PC-9 (cell line): Measurements from ENCODE around the gene MBOAT2. TPM values are rescaled to one million over a fixed set of nuclear protein-coding genes. Genes with fewer than 3 reads are reported as not detected.

ENCODE experiments used
- BruUV-seq: library from RNA; stranded (reverse); fragments of 400-500 nt; replicated peaks from 2 replicates; lab custom pipeline; 2021; lab: Mats Ljungman, UMichigan
- CTCF ChIA-PET: fragments of 300-600 bp; sonication (Branson Sonifier 250); formaldehyde crosslinking; loops from one replicate; lab custom pipeline; 2022; ENCODE audit warnings: antibody characterized with exemption; lab: Charles Lee
- POLR2A ChIA-PET: fragments of 300-600 bp; sonication (Branson Sonifier 250); formaldehyde crosslinking; loops from one replicate; lab custom pipeline; 2022; ENCODE audit warnings: antibody characterized with exemption; ENCODE audit not compliant: unreplicated experiment; lab: Charles Lee
- DNase-seq, 2 experiments: peaks; one replicate each; pipeline versions ENCODE4 v3.0.0 to v3.0.0-alpha.2; 2015 to 2022; ENCODE audit warnings: mixed read lengths in 1 of 2
- H2AFZ ChIP-seq: fragments of 200-600 bp; sonication (generic); 2 replicates; pipeline ENCODE4 v1.8.1; 2017; ENCODE audit warnings: antibody characterized with exemption
- H3F3A ChIP-seq: fragments of 200-600 bp; sonication (generic); 2 replicates; pipeline ENCODE4 v1.8.1; 2017; ENCODE audit warnings: antibody characterized with exemption, mild to moderate bottlenecking, low read depth; ENCODE audit not compliant: insufficient read depth
- H3K27ac ChIP-seq: fragments of 200-600 bp; sonication (generic); 2 replicates; pipeline ENCODE4 v1.6.1; 2016; ENCODE audit warnings: mixed run types
- H3K27me3 ChIP-seq: fragments of 200-600 bp; sonication (generic); 2 replicates; pipeline ENCODE4 v1.6.1; 2016; ENCODE audit warnings: low read depth, mixed run types; ENCODE audit not compliant: insufficient read depth
- H3K36me3 ChIP-seq: fragments of 200-600 bp; sonication (generic); 2 replicates; pipeline ENCODE4 v1.6.1; 2016; ENCODE audit warnings: low read depth, mixed run types
- H3K4me1 ChIP-seq: fragments of 200-600 bp; sonication (generic); replicated peaks from 2 replicates; pipeline ENCODE4 v1.6.1; 2016; ENCODE audit warnings: mixed run types; ENCODE audit not compliant: insufficient read depth
- H3K4me2 ChIP-seq: fragments of 200-600 bp; sonication (generic); 2 replicates; pipeline ENCODE4 v1.6.1; 2017; ENCODE audit warnings: mixed run types
- H3K4me3 ChIP-seq: fragments of 200-600 bp; sonication (generic); 2 replicates; pipeline ENCODE4 v1.6.1; 2016; ENCODE audit warnings: mixed run types
- H3K79me2 ChIP-seq: fragments of 200-600 bp; sonication (generic); 2 replicates; pipeline ENCODE4 v1.6.1; 2017; ENCODE audit warnings: low read depth, mixed run types
- H3K9me2 ChIP-seq: fragments of 200-600 bp; sonication (generic); 2 replicates; pipeline ENCODE4 v1.8.1; 2017; ENCODE audit warnings: mild to moderate bottlenecking; ENCODE audit not compliant: insufficient read depth
- H3K9me3 ChIP-seq: fragments of 200-600 bp; sonication (generic); 2 replicates; pipeline ENCODE4 v1.8.1; 2016; ENCODE audit warnings: low read depth; ENCODE audit not compliant: insufficient read depth
- H4K20me1 ChIP-seq: fragments of 200-600 bp; sonication (generic); 2 replicates; pipeline ENCODE4 v1.8.1; 2017; ENCODE audit not compliant: insufficient read depth
- CTCF ChIP-seq: fragments of 200-600 bp; sonication (generic); conservative IDR thresholded peaks from 2 replicates; pipeline ENCODE4 v1.6.1; 2017; ENCODE audit warnings: mixed run types, antibody characterized with exemption, mild to moderate bottlenecking, moderate library complexity
- EZH2 ChIP-seq: fragments of 200-600 bp; sonication (generic); IDR thresholded peaks from 2 replicates; pipeline ENCODE4 v1.8.0; 2017; ENCODE audit warnings: antibody characterized with exemption, low read depth
- intact Hi-C: fragments of 100-400 bp; cut with micrococcal nuclease; formaldehyde crosslinking; loops from one replicate; pipeline ENCODE4 v1.10.0; 2022; ENCODE audit not compliant: unreplicated experiment
- total RNA-seq: library from RNA; stranded (reverse); gene quantifications from 2 replicates; pipeline ENCODE4 v1.2.3, GENCODE V29; 2021

Gene MBOAT2
- total RNA-seq, 1 experiment from 2014 or later: 57.7 TPM

GRCh38 chr2:9002637-9003365 is 683 bp downstream of the MBOAT2 start:
- peaks cover 60% of the 10 kb centered on the region for H3K79me2 ChIP-seq
- CTCF ChIA-PET: no interaction called here
- H3K36me3 ChIP-seq: peaks cover 12% of the 10 kb centered on the region; the same call in 1 of the 2 replicates
- H3K27ac ChIP-seq: peak overlapping the region; percentile 78
- no peaks in the 10 kb centered on the region for H4K20me1 ChIP-seq
- H3K4me2 ChIP-seq: peak overlapping the region; percentile 98
- peaks cover 36% of the 10 kb centered on the region for H3F3A ChIP-seq
- H3K9me2 ChIP-seq: no peaks in the 10 kb centered on the region
- peak overlapping the region; percentile 83 for H3K4me3 ChIP-seq
- intact Hi-C loops: loop anchor here (5.0 to 10.0 kb wide), 3 partner anchors 54 to 332 kb away; no protein-coding TSS in a partner anchor
- H3K9me3 ChIP-seq: no peaks in the 10 kb centered on the region
- peak overlapping the region; percentile 64 for H2AFZ ChIP-seq
- H3K27me3 ChIP-seq: no peaks in the 10 kb centered on the region
- BruUV-seq: no TSS peak
- TF ChIP-seq EZH2: no peak
- no peak for TF ChIP-seq CTCF
- no peak for DNase-seq
- POLR2A ChIA-PET: interaction anchor here (0.6 kb wide), 1 partner anchor 101 kb away, joined by 4 read pairs; no protein-coding TSS in a partner anchor
- H3K4me1 ChIP-seq: peaks cover 55% of the 10 kb centered on the region

DNA sequence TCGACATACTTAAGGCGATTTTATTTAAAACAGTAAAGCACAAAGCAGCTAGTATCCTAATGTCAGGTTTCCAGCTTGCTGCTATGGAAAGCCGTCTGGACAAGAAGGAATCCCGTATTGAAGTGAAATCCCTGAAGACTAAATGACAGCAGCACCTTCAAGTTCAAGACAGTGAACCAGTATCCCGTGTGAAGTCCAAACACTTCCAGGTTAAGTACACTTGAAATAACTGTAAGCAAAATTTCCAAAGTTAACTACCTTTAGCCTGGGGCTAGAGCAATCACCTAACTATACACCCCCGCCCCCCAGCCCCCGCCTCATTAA is 1.2 kb downstream of the MBOAT2 start:
- POLR2A ChIA-PET: interaction anchor here (0.6 kb wide), 1 partner anchor 101 kb away, joined by 4 read pairs; no protein-coding TSS in a partner anchor
- TF ChIP-seq EZH2 (no peak), CTCF (no peak)
- Histone ChIP-seq H4K20me1 (no peaks in the 10 kb centered on the region), H2AFZ (peak overlapping the region; percentile 64), H3K4me3 (peak overlapping the region; percentile 83), H3K79me2 (peaks cover 65% of the 10 kb centered on the region), H3K9me2 (no peaks in the 10 kb centered on the region), H3K9me3 (no peaks in the 10 kb centered on the region), H3K36me3 (peaks cover 14% of the 10 kb centered on the region; the same call in 1 of the 2 replicates), H3K27me3 (no peaks in the 10 kb centered on the region), H3K4me1 (peaks cover 55% of the 10 kb centered on the region), H3K27ac (peak overlapping the region; percentile 78), H3K4me2 (peak overlapping the region; percentile 98), H3F3A (peaks cover 36% of the 10 kb centered on the region)
- CTCF ChIA-PET: no interaction called here
- BruUV-seq: TSS peak; percentile 29
- intact Hi-C loops: loop anchor here (5.0 to 10.0 kb wide), 3 partner anchors 55 to 333 kb away; no protein-coding TSS in a partner anchor
- DNase-seq: no peak

- H3K4me2 ChIP-seq: peak overlapping the region; percentile 98
- H3K9me3 ChIP-seq: no peaks in the 10 kb centered on the region
- H4K20me1 ChIP-seq: no peaks in the 10 kb centered on the region
- intact Hi-C loops: loop anchor here (5.0 to 10.0 kb wide), 3 partner anchors 56 to 333 kb away; no protein-coding TSS in a partner anchor
- H3K27me3 ChIP-seq: no peaks in the 10 kb centered on the region
- H3K4me1 ChIP-seq: peaks cover 55% of the 10 kb centered on the region
- BruUV-seq: no TSS peak
- peak overlapping the region; percentile 78 for H3K27ac ChIP-seq
- peaks cover 36% of the 10 kb centered on the region for H3F3A ChIP-seq
- H3K4me3 ChIP-seq: peak overlapping the region; percentile 83
- H2AFZ ChIP-seq: peak overlapping the region; percentile 64; the same call in 1 of the 2 replicates
- no peaks in the 10 kb centered on the region for H3K9me2 ChIP-seq
- ChIA-PET CTCF (interaction anchor here (0.6 kb wide), 2 partner anchors 111 to 138 kb away, joined by 3 to 4 read pairs; no protein-coding TSS in a partner anchor), POLR2A (no interaction called here)
- peaks cover 70% of the 10 kb centered on the region for H3K79me2 ChIP-seq
- peaks cover 9% of the 10 kb centered on the region; the same call in 1 of the 2 replicates for H3K36me3 ChIP-seq
- TF ChIP-seq CTCF (no peak), EZH2 (no peak)
- DNase-seq: no peak
Observed at GRCh38 chr2:9001778-9002177, 1.7 kb downstream of the MBOAT2 start.
